Fibroblast of lung (primary cell): ENCODE measurements around the gene SMARCA5.

Experiments used
- CTCF ChIP-seq, 2 donors: IDR thresholded peaks in 1 of 2; conservative IDR thresholded peaks in 1 of 2; 1 replicate in 1 of 2; 2 replicates in 1 of 2; pipeline ENCODE4 v1.5.1; 2011 to 2012; ENCODE audit warnings: low read length in 2 of 2, control low read depth in 1 of 2, inconsistent platforms in 1 of 2, low read depth in 1 of 2, mild to moderate bottlenecking in 1 of 2
- EZH2 ChIP-seq: IDR thresholded peaks from 2 replicates; pipeline ENCODE4 v1.5.1; 2012; ENCODE audit warnings: low read length, control low read depth, mild to moderate bottlenecking; ENCODE audit errors: missing control alignments

GRCh38 chr4:143514497-143514896 is 995 bp downstream of the SMARCA5 start:
- TF ChIP-seq EZH2 (no peak), CTCF (conservative IDR thresholded peaks at IDR 0.05 in 1 of 2, IDR thresholded peaks at IDR 0.05 in 1 of 2; ENCODE audit: low read depth in 1 of 2, low read length in 2 of 2) (no peak)
